HG02870 (cell line): Measurements from ENCODE around the gene TNFRSF6B.
"Not testable (repeated sequence)": the region's sequence is repeated elsewhere in the genome, so short reads cannot be mapped to it uniquely, and the experiment has no call there.

Experiments
- ATAC-seq: cut with Tn5 transposase; IDR thresholded peaks from one replicate; pipeline ENCODE4 v1.9.1; 2021; ENCODE audit warnings: mild to moderate bottlenecking, moderate library complexity; ENCODE audit not compliant: unreplicated experiment

Gene TNFRSF6B

GRCh38 chr20:63661959-63662812, 34.3 kb upstream of the TNFRSF6B start:
- no peak for ATAC-seq

- ATAC-seq, result no peak
Observed at GRCh38 chr20:63662813-63663189, 33.7 kb upstream of the TNFRSF6B start.

- ATAC-seq, result no peak
Observed at GRCh38 chr20:63663332-63664066, 33.0 kb upstream of the TNFRSF6B start.

GRCh38 chr20:63664143-63664851, 32.2 kb upstream of the TNFRSF6B start:
- no peak for ATAC-seq

GRCh38 chr20:63664861-63665594, 31.4 kb upstream of the TNFRSF6B start:
- no peak for ATAC-seq

GRCh38 chr20:63665708-63666107, 30.7 kb upstream of the TNFRSF6B start:
- ATAC-seq, result no peak

GRCh38 chr20:63667858-63668257, 28.6 kb upstream of the TNFRSF6B start:
- ATAC-seq, result no peak

- no peak for ATAC-seq
Observed at GRCh38 chr20:63668351-63668750, 28.1 kb upstream of the TNFRSF6B start.

GRCh38 chr20:63671695-63672094, 24.8 kb upstream of the TNFRSF6B start:
- not testable (repeated sequence) for ATAC-seq

- no peak for ATAC-seq
Observed at GRCh38 chr20:63672666-63673065, 23.8 kb upstream of the TNFRSF6B start.

GRCh38 chr20:63673951-63674350, 22.5 kb upstream of the TNFRSF6B start:
- ATAC-seq, result no peak

GRCh38 chr20:63675681-63676368, 20.6 kb upstream of the TNFRSF6B start:
- ATAC-seq, result no peak

GRCh38 chr20:63678071-63678470, 18.4 kb upstream of the TNFRSF6B start:
- ATAC-seq, result no peak

- no peak for ATAC-seq
Observed at GRCh38 chr20:63678667-63679465, 17.6 kb upstream of the TNFRSF6B start.

- no peak for ATAC-seq
Observed at GRCh38 chr20:63679799-63680305, 16.6 kb upstream of the TNFRSF6B start.

- ATAC-seq, result no peak
Observed at GRCh38 chr20:63680427-63680826, 16.0 kb upstream of the TNFRSF6B start.

GRCh38 chr20:63680857-63681608, 15.4 kb upstream of the TNFRSF6B start:
- no peak for ATAC-seq

- no peak for ATAC-seq
Observed at GRCh38 chr20:63681609-63682142, 14.8 kb upstream of the TNFRSF6B start.
